HEK293 (cell line): ENCODE measurements around the gene PRR22.

Experiments
- ZNF112 ChIP-seq: fragments of 450-650 bp; formaldehyde crosslinking; IDR thresholded peaks from 2 replicates; pipeline ENCODE4 v1.5.0; 2017; ENCODE audit warnings: missing biosample characterization, missing genetic modification characterization
- TF ChIP-seq, protein P1 (sequence below): fragments of 450-650 bp; formaldehyde crosslinking; IDR thresholded peaks from 2 replicates; pipeline ENCODE4 v1.5.1; 2016; ENCODE audit warnings: missing biosample characterization, missing genetic modification characterization

GRCh38 chr19:5793188-5793587 lies 8.6 kb upstream of the PRR22 start:
- TF ChIP-seq, protein P1, sequence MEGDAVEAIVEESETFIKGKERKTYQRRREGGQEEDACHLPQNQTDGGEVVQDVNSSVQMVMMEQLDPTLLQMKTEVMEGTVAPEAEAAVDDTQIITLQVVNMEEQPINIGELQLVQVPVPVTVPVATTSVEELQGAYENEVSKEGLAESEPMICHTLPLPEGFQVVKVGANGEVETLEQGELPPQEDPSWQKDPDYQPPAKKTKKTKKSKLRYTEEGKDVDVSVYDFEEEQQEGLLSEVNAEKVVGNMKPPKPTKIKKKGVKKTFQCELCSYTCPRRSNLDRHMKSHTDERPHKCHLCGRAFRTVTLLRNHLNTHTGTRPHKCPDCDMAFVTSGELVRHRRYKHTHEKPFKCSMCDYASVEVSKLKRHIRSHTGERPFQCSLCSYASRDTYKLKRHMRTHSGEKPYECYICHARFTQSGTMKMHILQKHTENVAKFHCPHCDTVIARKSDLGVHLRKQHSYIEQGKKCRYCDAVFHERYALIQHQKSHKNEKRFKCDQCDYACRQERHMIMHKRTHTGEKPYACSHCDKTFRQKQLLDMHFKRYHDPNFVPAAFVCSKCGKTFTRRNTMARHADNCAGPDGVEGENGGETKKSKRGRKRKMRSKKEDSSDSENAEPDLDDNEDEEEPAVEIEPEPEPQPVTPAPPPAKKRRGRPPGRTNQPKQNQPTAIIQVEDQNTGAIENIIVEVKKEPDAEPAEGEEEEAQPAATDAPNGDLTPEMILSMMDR (tag by site-specific recombination): no peak
- no peak for TF ChIP-seq ZNF112 (tag by site-specific recombination)
